ENCODE data around the gene TRAM2.

GRCh38 chr6:52610745-52611355, 34.0 kb upstream of the TRAM2 start:
- TF ChIP-seq STAT6 (CRISPR knock-in tag; conservative IDR thresholded peaks at IDR 0.05; ENCODE audit: low read depth), result no peak
- TF ChIP-seq ESRRA (CRISPR knock-in tag; IDR thresholded peaks at IDR 0.05; ENCODE audit: borderline replicate concordance), result no peak
